T-helper 1 cell treated with Interleukin-12 subunit alpha and Interleukin-12 subunit beta and Interleukin-4 antibody, amounts not matched to agents 30 ng/mL and 1 ng/mL, for 36 hours (primary cell): ENCODE data around the gene ACOT11. TPM values are rescaled to one million over a fixed set of nuclear protein-coding genes. Genes with fewer than 3 reads are reported as not detected.

Experiments used
- intact Hi-C: fragments of 100-400 bp; cut with micrococcal nuclease; formaldehyde crosslinking; loops from one replicate; pipeline ENCODE4 v1.15.1; 2024
- total RNA-seq: library from RNA; stranded (reverse); gene quantifications from 2 replicates; pipeline ENCODE4 v1.2.3, GENCODE V29; 2022

ACOT11 gene
- total RNA-seq, 1 donor from 2014 or later = 1.8 TPM

GRCh38 chr1:54640863-54641836, 93.1 kb downstream of the ACOT11 start, which contains the start of gene MROH7:
Gene MROH7 (plus strand): TSS chr1:54641786. CDS start chr1:54652927, 11,141 bp downstream.
- intact Hi-C loops = no loop called here

DNA sequence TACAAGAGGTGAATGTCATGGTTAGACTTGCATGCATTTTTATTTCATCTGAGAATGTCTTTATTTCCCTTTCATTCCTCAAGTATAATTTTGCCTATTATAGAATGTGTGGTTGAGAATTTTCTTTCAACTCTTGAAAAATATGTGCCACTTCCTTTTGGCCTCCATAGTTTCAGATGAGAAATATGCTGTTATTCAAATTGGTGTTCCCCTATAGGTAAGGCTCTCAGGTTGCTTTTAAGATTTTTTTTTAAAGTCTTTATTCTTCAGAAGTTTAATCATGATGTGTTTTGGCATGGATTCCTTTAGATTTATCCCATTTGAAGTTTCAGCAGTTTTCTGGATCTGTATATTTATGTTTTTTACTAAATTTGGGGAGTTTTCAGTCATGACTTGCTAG, 95.7 kb downstream of the ACOT11 start:
- intact Hi-C loops = no loop called here

GRCh38 chr1:54645806-54646676, 98.0 kb downstream of the ACOT11 start:
- intact Hi-C loops = no loop called here

DNA sequence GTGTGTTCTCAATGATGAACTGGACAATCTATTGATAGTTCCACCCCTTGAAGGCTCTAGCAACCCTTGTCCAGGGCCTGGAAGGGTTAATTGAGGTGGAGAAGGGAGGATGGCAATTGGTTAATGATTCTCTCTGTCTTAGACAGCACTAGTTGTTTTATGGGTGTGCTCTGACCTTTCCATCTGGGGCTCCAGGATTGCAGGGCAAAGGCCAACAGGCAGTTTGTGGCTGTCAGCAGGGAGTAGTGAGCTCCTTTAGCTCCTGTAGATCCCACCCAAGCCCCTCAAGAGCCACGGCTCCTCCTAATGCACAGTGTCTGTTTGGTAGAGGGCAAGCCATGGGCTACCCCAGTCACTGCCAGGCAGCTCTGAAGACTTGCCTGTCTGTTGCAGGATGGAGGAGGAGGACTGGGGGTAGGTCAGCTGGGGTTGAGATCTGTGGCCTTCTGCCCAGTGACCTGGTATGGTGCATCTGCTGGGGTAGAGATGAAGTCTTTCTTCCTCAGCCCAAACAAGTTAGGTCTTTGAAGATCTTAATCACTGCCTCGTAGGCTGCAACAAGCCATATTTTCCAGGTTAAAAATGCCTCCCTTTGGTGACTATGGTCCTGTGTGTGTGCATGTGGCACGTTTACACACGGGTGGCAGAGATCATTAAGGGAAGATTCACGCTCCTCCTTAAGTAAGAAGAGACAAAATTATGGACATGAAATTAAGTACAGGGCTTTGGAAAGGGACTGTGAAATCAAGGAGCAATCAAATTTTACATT, 101.3 kb downstream of the ACOT11 start:
- intact Hi-C loops = no loop called here

- intact Hi-C loops = loop anchor here (5.0 kb wide), 1 partner anchor 153 kb away; no protein-coding TSS in a partner anchor
Measured at GRCh38 chr1:54649921-54650320, 101.9 kb downstream of the ACOT11 start.

GRCh38 chr1:54650417-54650816, 102.4 kb downstream of the ACOT11 start:
- intact Hi-C loops = loop anchor here (5.0 kb wide), 1 partner anchor 153 kb away; no protein-coding TSS in a partner anchor

- intact Hi-C loops = loop anchor here (5.0 kb wide), 1 partner anchor 154 kb away; no protein-coding TSS in a partner anchor
Measured at GRCh38 chr1:54651608-54652007, 103.6 kb downstream of the ACOT11 start.

GRCh38 chr1:54652168-54652567, 104.1 kb downstream of the ACOT11 start:
- intact Hi-C loops = loop anchor here (5.0 kb wide), 1 partner anchor 155 kb away; no protein-coding TSS in a partner anchor

DNA sequence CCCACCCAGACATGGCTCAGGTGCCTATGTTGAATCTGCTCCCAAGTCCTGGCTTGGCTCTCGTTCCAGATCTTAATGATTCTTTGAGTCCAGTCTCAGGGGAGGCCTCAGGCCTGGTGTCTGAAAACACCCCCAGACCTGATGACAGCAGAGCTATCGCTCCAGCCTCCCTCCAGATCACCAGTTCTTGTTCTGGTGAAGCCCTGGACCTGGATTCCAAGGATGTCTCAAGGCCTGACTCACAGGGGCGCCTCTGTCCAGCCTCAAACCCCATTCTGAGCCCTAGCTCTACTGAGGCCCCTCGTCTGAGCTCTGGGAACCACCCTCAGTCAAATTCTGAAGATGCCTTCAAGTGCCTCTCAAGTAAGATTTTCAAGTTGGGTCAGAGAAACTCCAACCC, 105.0 kb downstream of the ACOT11 start:
- intact Hi-C loops = loop anchor here (5.0 kb wide), 1 partner anchor 156 kb away; no protein-coding TSS in a partner anchor

DNA sequence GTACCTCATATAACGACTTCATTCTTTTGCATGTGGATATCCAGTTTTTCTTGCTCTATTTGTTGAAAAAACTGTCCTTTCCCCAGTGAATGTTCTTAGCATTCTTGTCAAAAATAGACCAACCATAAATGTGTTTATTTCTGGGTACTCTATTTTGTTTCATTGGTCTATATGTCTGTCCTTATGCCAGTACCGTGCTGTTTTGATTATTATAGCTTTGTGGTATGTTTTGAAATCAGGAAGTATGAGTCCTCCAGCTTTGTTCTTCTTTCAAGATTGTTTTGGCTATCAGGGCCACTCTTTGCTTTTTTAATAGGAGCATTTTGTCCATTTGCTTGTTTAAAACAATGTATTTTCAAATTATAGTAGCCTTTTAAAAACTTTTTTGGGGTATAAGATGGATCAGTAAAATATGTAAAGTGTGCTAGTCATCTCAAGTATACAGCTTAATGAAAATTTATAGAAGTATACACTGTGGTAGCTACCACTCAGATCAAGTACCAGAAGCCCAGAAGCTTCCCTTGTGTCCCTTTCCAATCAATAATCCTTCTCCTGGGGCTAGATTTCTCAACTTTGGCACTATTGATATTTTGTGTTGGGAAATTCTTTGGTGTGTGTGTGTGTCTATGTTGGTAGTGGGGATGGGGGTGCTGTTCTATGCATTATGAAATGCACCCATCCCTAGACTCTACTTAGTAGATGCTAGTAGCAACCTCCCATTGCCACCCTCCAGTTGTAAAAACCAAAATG, 110.3 kb downstream of the ACOT11 start:
- intact Hi-C loops = no loop called here

Other genes starting within 250 kb of the ACOT11 start
- 140 and 143 TPM in 2 replicates for gene SSBP3, start 141.8 kb upstream of the ACOT11 start, total RNA-seq
- gene FAM151A, start 75.3 kb downstream of the ACOT11 start, total RNA-seq = not detected in 2 replicates
- gene MROH7, start 93.6 kb downstream of the ACOT11 start, total RNA-seq = 0.39 TPM in 1 of 2 replicates, not detected in the other
- gene TTC4, start 167.6 kb downstream of the ACOT11 start, total RNA-seq = 24.0 and 27.1 TPM in 2 replicates
- 5.0 and 5.6 TPM in 2 replicates for gene PARS2, start 216.3 kb downstream of the ACOT11 start, total RNA-seq